GM12874 (cell line): Measurements from ENCODE around the gene TBX2.

Source experiments
- TF ChIP-seq, protein P1 (sequence below): IDR thresholded peaks from 2 replicates; pipeline ENCODE4 v1.5.1; 2011; ENCODE audit warnings: low read depth, mild to moderate bottlenecking, control low read depth, low read length, moderate library complexity; ENCODE audit not compliant: insufficient read depth

The TBX2 gene

DNA sequence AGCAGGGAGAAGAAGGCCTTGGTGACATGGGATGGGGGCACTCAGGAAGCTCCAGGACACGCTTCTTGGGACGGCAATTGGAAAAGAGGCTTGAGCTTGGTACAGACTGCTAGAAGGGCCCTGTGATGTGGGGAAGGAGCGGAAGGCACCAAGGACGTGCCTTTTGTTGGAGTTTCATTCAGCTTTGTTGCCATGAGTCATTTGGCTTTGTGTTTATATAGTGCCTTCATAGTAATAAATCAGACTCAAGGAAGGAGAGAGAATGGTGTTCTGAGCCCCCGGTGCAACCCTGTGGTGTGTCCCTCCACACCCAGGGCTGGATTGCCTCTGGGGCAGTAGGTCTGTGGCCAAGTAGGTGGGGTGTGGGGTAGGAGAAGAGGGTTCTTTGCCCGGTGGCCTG is 45.2 kb downstream of the TBX2 start:
- TF ChIP-seq, protein P1, sequence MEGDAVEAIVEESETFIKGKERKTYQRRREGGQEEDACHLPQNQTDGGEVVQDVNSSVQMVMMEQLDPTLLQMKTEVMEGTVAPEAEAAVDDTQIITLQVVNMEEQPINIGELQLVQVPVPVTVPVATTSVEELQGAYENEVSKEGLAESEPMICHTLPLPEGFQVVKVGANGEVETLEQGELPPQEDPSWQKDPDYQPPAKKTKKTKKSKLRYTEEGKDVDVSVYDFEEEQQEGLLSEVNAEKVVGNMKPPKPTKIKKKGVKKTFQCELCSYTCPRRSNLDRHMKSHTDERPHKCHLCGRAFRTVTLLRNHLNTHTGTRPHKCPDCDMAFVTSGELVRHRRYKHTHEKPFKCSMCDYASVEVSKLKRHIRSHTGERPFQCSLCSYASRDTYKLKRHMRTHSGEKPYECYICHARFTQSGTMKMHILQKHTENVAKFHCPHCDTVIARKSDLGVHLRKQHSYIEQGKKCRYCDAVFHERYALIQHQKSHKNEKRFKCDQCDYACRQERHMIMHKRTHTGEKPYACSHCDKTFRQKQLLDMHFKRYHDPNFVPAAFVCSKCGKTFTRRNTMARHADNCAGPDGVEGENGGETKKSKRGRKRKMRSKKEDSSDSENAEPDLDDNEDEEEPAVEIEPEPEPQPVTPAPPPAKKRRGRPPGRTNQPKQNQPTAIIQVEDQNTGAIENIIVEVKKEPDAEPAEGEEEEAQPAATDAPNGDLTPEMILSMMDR: no peak

DNA sequence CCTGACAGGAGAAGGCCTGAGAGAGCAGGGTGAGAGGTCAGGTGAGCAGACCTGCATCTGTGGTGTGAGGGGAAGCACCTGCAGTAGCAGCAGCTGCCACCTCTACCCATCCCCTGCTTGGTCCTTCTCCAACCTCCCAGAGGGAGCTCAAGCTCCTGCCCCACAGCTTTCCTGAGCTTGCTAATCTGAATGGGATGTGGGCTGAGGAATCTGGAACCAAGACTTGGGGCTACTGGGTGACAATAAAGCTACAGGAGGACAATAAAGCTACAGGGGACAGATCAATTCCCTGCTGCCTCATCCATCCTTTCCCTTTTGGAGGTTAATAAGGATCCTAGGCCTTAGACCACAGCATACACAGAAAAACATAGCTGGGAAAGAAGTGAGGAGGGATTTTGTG is 47.7 kb downstream of the TBX2 start:
- TF ChIP-seq, protein P1: no peak

DNA sequence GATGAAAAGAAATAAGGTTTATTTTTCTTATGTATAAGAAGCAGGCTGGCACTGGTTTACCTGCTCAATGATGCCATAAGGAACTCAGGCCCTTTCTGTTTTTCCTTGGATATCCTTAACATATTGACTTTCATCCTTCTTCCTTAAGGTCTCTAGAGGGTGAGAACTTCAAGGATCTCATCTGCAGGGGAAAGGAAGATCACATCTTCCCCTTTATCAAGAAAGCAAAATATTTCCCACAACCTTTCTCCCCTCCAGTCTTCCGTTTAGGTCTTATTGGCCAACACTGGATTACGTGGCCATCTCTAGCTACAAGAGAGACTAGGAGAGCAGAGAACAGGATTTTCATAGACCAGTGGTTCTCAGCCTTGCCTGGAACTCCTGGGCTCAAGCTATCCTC is 48.4 kb downstream of the TBX2 start:
- TF ChIP-seq, protein P1: no peak

DNA sequence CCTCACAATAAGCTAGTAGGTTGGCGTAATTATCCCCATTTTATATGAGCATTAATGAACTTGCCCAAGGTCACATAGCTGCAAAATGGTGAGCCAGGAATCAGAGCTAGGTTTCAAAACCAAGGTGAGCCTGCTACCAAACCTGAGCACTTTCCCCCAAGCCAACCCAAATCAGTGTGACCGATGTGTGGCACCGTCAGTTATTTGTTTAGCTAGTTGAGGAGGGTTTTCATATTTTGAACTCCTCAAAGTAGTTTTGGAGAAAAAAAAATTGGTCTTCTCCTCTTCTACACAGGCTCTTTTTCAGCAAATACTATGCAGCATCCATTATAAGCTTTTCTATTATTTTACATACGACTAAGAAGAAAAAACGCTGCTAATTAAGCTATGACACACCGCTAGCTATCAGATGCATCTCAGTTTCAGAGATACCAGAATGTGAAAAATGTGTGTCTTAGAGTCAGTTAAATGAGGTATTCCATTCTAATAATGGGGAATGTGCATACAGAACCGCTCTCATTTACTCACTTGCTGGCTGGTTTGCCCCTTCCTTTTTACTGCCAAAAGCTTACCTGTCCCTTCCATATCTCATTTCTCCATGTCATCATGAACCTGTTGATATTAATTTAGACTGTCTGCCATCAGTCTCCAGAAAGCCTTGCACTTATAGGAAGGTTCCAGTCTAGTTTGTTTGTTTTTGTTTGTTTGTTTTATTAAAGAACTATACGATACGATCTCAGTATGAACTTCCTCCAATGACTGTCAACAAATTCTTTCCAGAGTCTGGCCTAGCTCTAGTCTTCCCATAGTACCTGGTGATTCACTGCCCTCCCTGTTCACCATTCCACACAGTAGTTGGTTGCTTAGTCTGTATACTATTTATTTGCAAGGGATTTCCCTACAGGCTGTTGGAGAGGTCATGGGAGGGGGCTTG is 50.3 kb downstream of the TBX2 start:
- TF ChIP-seq, protein P1: no peak

DNA sequence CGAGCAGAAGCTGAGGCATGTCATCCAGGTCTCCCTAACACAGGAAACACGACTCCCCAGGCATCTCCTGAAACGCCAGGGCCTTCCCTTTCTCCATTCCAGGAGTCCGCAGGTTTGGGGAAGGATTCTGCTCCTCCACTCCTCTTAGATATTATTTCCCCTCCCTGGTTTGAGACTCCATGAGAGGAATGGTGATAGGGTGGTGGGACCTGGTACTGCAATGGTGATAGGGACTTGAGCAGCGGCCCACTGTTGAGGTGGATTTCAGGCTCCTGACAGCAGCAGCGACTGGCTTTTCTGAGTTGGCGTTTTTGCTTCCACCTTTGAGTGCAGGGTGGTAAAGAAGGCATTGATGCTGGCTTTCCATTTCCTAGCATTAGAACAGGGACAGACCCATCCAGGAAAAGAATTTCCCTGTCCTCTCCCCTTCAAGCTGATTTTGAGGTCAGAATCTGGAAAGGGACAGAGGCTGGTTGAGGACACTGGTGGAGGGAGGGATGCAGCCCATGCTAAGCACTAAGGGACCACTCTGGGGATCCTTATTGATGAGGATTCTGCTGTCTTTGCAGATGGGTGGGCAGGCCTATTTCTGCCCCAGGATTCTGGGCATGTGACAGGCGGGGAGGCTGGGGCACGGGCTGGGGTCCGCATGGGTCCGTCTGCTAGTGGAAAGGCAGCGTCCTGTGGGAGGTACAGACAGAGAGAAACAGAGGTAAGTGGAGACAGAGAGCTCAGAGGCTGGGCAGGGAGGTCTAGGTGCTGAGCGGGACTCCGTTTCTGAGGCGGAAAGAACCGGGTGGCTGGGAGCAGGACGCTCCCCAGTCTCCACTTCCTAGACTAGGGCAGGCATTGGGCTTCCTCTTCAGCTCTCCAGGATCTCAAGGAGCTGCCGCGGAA is 51.2 kb downstream of the TBX2 start:
- TF ChIP-seq, protein P1: no peak

DNA sequence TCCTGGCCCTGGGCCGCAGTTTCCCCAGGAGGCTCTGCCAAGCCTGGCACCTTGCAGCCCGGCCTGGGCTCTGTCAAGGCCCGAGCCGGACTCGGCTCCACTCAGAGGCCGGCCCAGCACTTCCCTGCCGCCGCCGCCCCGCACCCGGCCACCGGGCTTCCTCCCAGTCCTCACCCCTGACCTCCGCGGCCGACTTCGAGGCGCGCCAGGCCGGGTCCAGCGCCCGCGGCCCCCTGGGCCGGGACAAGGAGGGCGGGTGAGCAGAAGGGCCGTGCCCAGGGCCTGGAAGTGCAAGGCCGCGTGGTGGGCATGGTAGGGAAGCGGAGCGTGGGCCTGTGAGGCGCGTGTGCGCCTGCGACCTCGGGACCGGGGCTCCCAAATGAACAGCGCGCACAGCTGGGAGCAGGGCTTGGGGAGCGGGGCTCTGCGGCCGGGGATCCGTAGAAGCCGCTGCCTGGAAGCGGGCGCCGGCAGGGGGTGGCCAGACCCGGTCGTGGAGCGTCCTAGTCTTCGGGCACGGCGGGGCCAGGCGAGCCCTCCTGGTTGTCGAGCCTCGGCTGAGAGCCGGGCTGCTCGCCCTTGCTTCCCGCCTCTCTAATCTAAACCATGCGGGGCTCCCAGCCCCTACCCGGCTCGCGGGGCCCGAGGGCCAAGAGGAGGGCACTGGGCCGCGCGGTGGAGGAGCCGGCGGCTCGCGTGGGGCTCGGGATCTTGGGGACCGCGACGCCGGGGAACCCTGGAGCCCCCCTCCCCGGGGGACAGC is 52.1 kb downstream of the TBX2 start:
- TF ChIP-seq, protein P1: no peak
